T-helper 2 cell treated with Interferon-gamma antibody and Interleukin-4, amounts not matched to agents 5 μg/mL and 100 μg/mL, for 36 hours (primary cell): ENCODE data around the gene RMDN2.

ENCODE experiments used
- DNase-seq: peaks from one replicate; pipeline ENCODE4 v3.0.0; 2021; ENCODE audit warnings: low spot score
- H3K27ac Mint-ChIP-seq: one replicate; pipeline ENCODE4 v1.8.0; 2021; ENCODE audit warnings: mild to moderate bottlenecking, mixed read lengths
- H3K27me3 Mint-ChIP-seq: one replicate; pipeline ENCODE4 v1.8.0; 2021; ENCODE audit warnings: low read depth, mixed read lengths
- H3K36me3 Mint-ChIP-seq: one replicate; pipeline ENCODE4 v1.8.0; 2021; ENCODE audit warnings: low read depth, mixed read lengths
- H3K4me1 Mint-ChIP-seq: one replicate; pipeline ENCODE4 v1.8.0; 2021; ENCODE audit warnings: low read depth, mixed read lengths
- H3K4me3 Mint-ChIP-seq: one replicate; pipeline ENCODE4 v1.8.0; 2022; ENCODE audit warnings: mild to moderate bottlenecking, moderate library complexity, mixed read lengths
- H3K9me3 Mint-ChIP-seq: one replicate; pipeline ENCODE4 v1.8.0; 2021; ENCODE audit warnings: mixed read lengths

Gene RMDN2

DNA sequence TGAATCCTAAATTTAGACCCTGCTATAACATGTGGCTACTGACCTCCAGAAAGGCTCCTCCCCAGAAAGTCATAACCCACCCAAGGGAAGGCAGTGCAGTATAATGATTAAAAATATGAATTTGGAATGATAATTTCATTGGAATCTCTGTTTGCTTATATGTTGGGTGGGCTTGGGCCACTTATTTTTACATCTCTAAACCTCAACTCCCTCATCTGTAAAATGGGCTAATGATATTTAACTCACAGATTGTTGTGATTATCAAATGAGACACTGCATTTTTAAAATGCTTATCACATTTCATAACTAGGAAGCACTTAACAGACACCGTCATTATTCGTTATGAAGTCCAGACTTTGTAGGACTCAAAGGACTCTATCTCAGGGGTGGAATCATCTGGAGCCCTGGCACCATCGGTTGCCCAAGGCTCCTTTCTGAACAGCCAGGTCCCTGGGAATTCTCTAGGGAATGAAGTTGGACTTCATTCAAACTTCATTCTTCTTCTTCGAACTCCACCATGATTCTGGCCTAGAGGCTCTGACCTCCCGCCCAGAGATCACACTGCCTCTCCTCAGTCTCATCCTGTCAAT is 33.1 kb upstream of the RMDN2 start:
- DNase-seq = no peak
- Mint-ChIP-seq H3K27me3 (peaks cover 28% of the 10 kb centered on the region), H3K27ac (peak overlapping the region; percentile 53), H3K36me3 (no peaks in the 10 kb centered on the region), H3K9me3 (no peaks in the 10 kb centered on the region), H3K4me1 (peaks cover 17% of the 10 kb centered on the region), H3K4me3 (peak overlapping the region; percentile 22)

DNA sequence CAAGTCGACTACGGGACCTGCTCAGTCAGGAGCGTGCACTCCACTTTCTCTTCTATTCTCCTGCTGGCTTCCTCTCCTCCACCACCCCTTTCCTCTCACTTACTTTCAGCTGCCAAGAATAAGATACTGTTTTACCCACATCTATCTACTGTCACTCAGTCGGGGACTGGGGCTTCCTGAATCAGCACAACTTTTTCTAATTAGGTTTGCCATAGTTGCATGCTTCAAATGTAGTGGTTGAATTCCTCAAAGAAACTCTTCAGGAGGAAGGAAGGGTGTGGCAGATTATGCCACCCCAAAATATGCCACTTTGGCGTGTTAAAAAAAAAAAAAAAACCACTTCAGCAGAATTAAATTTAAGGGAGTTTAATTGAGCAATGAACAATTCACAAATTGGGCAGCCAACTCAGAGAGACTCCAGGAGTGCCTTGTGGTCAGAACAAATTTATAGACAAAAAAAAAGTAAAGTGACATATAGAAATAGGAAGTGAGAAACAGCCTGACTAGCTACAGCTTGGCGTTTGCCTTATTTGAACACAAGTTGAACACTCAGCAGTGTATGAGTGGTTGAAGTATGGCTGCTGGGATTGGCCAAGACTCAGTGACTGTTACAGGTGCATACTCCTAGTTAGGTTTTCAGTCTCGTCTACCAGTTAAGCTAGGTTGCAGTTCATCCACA is 32.5 kb upstream of the RMDN2 start:
- DNase-seq = no peak
- H3K36me3 Mint-ChIP-seq = no peaks in the 10 kb centered on the region
- H3K27me3 Mint-ChIP-seq = peaks cover 28% of the 10 kb centered on the region
- no peaks in the 10 kb centered on the region for H3K9me3 Mint-ChIP-seq
- peak overlapping the region; percentile 22 for H3K4me3 Mint-ChIP-seq
- H3K4me1 Mint-ChIP-seq = peaks cover 17% of the 10 kb centered on the region
- H3K27ac Mint-ChIP-seq = peak overlapping the region; percentile 53

DNA sequence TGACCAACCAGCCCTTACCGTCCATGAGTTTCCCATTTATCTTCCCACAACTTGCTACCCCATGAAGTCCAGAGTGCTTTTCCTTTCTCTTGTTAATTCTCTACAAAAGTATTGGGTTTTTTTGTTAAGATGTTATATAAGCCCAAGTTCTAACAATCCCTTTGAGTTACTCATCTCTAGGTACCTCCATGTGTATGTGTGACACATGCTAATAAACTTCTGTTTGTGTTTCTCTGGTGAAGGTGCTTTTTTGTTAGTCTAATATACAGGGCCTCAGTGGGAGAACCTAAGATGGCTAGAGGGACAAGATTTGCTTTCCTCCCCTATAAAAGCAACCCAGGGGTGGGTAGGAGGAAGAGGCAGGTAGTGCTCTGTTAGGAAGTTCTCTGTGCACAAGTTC is 31.8 kb upstream of the RMDN2 start:
- Mint-ChIP-seq H3K4me1 (peaks cover 17% of the 10 kb centered on the region), H3K9me3 (no peaks in the 10 kb centered on the region), H3K27me3 (peaks cover 24% of the 10 kb centered on the region), H3K27ac (no peak overlapping the region), H3K36me3 (no peaks in the 10 kb centered on the region), H3K4me3 (no peak overlapping the region)
- no peak for DNase-seq

DNA sequence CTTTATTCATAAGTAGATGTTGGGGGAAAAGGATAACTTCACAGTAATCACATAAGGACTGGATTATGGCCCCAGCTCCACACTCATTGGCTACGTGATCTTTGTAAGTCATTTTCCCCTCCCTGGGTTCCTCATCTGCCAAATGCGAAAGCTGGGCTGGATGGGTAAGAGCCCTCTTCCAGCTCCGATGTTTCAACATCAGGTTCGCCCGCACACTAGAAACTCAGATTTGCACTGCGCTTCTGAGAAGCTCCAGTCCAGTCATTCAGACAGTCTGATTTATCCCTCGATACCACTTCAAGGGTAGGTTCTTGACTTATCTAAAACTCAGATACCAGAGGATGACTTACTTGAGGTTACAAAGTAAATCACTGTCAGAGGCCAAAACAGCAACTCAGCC is 31.0 kb upstream of the RMDN2 start:
- no peaks in the 10 kb centered on the region for H3K9me3 Mint-ChIP-seq
- H3K4me1 Mint-ChIP-seq = peaks cover 17% of the 10 kb centered on the region
- H3K36me3 Mint-ChIP-seq = no peaks in the 10 kb centered on the region
- H3K27me3 Mint-ChIP-seq = peaks cover 21% of the 10 kb centered on the region
- H3K4me3 Mint-ChIP-seq = no peak overlapping the region
- no peak for DNase-seq
- H3K27ac Mint-ChIP-seq = no peak overlapping the region

DNA sequence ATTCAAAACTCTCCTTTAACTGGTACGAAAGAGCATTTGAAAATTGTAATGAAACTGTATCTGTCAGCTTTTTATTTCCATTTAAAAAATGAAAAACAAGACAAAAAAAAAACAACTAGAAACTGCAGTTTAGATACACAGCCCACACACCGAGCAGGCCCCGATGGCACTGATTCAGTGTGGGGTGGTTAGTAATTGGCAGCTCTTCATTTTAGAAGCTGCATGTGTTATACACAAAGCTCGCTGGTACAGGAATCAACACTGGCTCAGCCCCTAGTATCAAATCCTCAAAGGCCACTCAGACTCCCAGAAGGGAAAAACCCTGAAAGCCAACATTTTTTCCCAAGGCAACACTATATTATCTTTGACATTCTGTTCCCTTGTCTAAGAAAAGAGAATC is 30.5 kb upstream of the RMDN2 start:
- peaks cover 16% of the 10 kb centered on the region for H3K27me3 Mint-ChIP-seq
- H3K4me1 Mint-ChIP-seq = peaks cover 17% of the 10 kb centered on the region
- no peak for DNase-seq
- no peaks in the 10 kb centered on the region for H3K36me3 Mint-ChIP-seq
- H3K27ac Mint-ChIP-seq = no peak overlapping the region
- H3K4me3 Mint-ChIP-seq = no peak overlapping the region
- no peaks in the 10 kb centered on the region for H3K9me3 Mint-ChIP-seq

DNA sequence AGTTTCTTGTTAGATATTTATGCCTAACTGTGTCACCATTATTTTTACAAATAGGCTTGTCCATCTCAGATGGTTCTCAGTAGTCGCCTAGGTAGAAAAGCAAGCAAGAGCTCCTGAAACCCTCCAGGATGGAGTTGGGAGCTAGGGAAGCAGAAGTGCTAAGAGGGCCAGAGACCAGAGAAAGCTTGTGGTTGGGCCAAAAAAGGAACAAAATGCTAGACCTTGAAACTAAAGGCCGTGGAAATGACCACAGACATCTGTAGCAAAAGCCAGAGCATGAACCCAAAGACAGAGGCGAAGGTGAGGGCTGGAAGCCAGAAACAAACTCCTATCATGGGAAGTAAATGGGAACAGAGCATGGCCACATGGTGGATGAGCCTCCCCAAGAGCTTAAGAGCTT is 29.9 kb upstream of the RMDN2 start:
- H3K27me3 Mint-ChIP-seq = peaks cover 12% of the 10 kb centered on the region
- no peaks in the 10 kb centered on the region for H3K9me3 Mint-ChIP-seq

DNA sequence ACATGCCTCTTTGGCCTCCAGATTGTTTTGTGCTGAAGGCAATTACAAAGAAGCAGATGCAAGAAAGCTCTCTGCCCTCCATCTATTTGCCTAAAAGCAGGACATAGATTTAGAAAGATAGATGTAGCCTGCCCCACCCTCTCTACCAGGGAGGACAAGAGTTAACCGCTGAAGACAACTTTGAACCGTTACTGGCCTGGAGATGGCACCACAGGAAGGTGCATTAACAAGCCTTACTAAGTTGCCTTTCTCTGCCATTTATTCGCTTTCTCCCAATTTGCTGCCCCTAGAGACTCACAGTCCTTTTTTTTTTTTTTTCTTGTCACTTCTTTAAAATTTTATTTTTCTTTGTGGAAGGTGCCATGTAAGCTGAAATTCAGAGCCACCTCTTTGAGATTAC is 28.8 kb upstream of the RMDN2 start:
- Mint-ChIP-seq H3K36me3 (no peaks in the 10 kb centered on the region), H3K27ac (no peak overlapping the region), H3K4me1 (peaks cover 17% of the 10 kb centered on the region), H3K27me3 (peaks cover 9% of the 10 kb centered on the region), H3K9me3 (no peaks in the 10 kb centered on the region), H3K4me3 (no peak overlapping the region)
- no peak for DNase-seq

More for the DNA sequence above, 29.9 kb upstream of the RMDN2 start:
- H3K4me1 Mint-ChIP-seq = peaks cover 17% of the 10 kb centered on the region
- no peak for DNase-seq
- no peak overlapping the region for H3K27ac Mint-ChIP-seq
- H3K36me3 Mint-ChIP-seq = no peaks in the 10 kb centered on the region
- H3K4me3 Mint-ChIP-seq = no peak overlapping the region

DNA sequence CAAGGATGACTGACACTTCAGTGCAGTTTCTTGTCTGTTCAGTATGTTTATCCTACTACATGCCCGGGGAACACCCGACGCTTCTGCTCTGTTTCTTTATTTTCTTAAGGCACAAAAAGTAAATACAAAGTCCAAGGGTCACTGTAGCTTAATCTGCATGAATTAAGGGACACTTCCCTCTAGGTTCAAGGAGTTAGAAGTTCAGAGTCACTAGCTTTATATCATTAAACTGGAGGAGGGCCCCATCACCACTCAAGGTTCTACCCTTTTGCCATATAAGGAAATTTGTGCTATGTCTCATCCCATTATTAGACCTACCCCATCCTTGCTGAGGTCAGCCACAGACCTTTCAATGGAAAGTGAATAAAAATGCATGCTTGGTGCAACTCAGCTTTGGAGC is 27.6 kb upstream of the RMDN2 start:
- no peak for DNase-seq
- no peak overlapping the region for H3K27ac Mint-ChIP-seq
- no peak overlapping the region for H3K4me3 Mint-ChIP-seq
- H3K27me3 Mint-ChIP-seq = peaks cover 5% of the 10 kb centered on the region
- no peaks in the 10 kb centered on the region for H3K9me3 Mint-ChIP-seq
- H3K36me3 Mint-ChIP-seq = no peaks in the 10 kb centered on the region
- peaks cover 7% of the 10 kb centered on the region for H3K4me1 Mint-ChIP-seq

DNA sequence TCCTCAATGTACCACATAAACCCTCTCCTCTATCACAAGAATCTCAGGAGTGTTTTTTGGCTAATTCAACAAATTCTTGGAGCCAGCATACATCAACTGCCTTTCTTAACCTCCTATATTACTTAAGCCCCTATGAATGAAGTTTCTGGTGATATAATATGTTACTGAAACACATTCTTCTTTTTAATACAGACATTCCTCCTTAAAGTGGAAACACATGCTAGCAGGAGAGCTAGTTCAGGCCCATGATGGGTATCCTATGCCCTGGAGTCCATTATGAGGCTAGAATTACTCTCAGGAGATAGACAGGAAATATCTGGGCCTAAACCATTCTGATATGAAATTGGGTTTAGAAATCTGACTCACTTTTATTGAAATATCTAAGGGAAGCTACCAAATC is 26.6 kb upstream of the RMDN2 start:
- H3K27me3 Mint-ChIP-seq = peaks cover 5% of the 10 kb centered on the region
- no peak overlapping the region for H3K27ac Mint-ChIP-seq
- H3K4me1 Mint-ChIP-seq = no peaks in the 10 kb centered on the region
- H3K4me3 Mint-ChIP-seq = no peak overlapping the region
- no peaks in the 10 kb centered on the region for H3K9me3 Mint-ChIP-seq
- DNase-seq = no peak
- no peaks in the 10 kb centered on the region for H3K36me3 Mint-ChIP-seq

DNA sequence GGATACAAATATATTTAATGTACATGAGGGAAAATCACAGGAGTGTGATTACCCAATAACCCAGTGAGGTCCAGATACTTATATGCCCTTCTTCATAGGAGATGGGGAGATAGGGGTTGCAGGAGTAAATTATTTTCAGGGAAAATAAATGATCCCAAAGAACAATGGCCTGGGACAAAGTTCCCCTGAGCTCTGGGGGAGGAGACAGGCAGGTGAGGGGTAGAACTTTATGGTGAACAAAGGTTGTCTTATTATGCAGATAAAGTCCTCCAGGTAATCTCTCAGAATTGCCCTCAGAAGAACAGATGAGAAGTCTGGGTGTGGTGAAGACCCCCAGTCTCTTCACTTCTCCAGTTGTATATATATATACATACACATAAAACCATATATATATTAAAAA is 22.1 kb upstream of the RMDN2 start:
- no peaks in the 10 kb centered on the region for H3K36me3 Mint-ChIP-seq
- H3K9me3 Mint-ChIP-seq = no peaks in the 10 kb centered on the region
- DNase-seq = no peak
- no peak overlapping the region for H3K4me3 Mint-ChIP-seq
- H3K27me3 Mint-ChIP-seq = peaks cover 12% of the 10 kb centered on the region
- H3K4me1 Mint-ChIP-seq = no peaks in the 10 kb centered on the region
- no peak overlapping the region for H3K27ac Mint-ChIP-seq

DNA sequence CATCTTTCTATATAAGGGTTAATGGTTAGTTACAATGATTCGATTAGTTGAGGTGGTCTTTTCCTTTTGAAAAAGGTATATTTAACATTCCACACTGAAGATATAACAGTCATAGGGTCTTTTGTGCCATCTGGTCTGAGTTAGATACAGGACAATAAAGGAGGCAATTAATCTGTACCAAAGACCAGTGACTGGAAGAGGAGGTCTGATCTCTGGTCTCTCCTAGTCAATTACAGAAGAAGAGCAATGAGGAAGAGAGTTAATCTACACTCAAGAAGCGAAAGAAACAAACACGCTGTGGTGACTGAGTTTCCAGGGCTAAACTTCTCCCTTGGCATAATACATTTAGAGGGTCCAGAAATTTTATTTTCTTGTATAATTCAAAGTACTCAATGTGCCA is 20.7 kb upstream of the RMDN2 start:
- peaks cover 16% of the 10 kb centered on the region for H3K27me3 Mint-ChIP-seq
- no peak overlapping the region for H3K4me3 Mint-ChIP-seq
- no peak overlapping the region for H3K27ac Mint-ChIP-seq
- H3K36me3 Mint-ChIP-seq = no peaks in the 10 kb centered on the region
- H3K9me3 Mint-ChIP-seq = no peaks in the 10 kb centered on the region
- no peak for DNase-seq
- no peaks in the 10 kb centered on the region for H3K4me1 Mint-ChIP-seq

DNA sequence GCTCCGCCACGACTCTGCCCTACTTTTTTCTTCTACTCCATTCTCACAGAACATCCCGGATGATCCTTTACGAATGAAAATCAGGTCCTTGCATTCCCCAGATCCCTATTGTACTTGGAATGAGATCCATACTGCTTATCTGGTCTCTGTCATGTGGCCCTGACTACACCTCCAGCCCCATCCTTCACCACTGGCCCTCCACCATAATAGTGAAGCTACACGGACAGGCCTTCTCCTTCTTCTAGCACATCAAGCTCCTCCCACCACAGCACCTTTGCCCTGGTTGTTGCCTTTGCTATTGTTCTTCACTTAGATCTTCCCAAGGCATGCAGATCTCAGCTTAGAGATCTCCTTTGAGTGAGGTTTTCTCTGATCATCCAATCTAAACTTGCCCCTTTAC is 20.1 kb upstream of the RMDN2 start:
- Mint-ChIP-seq H3K27ac (no peak overlapping the region), H3K36me3 (no peaks in the 10 kb centered on the region), H3K4me1 (no peaks in the 10 kb centered on the region), H3K9me3 (no peaks in the 10 kb centered on the region), H3K4me3 (no peak overlapping the region), H3K27me3 (peaks cover 16% of the 10 kb centered on the region)
- no peak for DNase-seq

DNA sequence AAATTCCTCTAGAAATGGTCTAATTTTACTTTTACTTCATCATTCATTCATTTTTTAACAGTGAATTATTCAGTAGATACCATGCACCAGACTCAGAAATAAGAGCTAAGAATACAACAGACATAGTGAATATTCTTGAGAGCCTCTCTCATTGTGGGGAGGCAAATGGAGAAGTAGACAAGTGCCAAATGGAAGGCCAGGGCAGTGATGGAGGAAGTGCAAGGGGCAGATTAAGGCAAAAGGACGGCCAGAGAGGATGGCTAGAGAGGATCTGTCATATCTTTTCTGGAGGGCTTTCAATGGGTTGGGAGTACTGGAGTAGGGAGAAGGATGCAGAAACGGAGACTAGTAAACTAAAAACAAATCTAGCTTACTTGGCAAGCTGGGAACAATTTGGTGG is 19.0 kb upstream of the RMDN2 start:
- Mint-ChIP-seq H3K9me3 (no peaks in the 10 kb centered on the region), H3K36me3 (no peaks in the 10 kb centered on the region), H3K27ac (no peak overlapping the region), H3K4me3 (no peak overlapping the region), H3K27me3 (peaks cover 16% of the 10 kb centered on the region), H3K4me1 (no peaks in the 10 kb centered on the region)
- no peak for DNase-seq

DNA sequence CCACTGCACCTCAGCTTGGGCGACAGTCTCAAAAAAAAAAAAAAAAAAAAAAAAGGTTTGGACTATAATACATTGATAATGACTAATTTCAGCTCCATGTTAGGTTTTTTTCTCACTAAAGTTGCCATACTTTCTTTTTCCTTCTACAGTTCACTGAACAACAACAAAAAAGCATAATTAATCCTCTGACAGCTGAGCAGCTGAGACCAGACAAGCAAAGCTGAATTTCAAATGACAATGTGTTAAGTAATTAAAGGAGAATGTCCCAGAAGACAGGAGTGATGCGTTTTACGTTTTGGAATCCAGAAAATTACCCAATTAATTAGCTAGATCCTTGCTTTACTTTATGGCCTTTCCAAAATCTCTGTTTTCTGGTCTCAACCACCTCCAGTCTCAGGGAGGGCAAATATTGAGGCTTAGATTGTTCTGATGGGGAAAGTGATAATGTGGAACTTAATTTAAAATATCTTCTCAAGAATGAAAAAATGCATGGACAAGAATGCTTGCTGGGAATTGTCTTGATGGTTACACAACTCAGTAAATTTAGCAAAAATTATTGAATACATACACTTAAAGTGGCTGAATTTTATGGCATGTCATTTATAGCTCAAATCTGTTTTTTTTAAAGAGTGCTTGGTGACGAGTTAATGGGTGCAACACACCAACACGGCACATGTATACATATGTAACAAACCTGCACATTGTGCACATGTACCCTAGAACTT is 17.4 kb upstream of the RMDN2 start:
- Mint-ChIP-seq H3K4me1 (no peaks in the 10 kb centered on the region), H3K27me3 (peaks cover 18% of the 10 kb centered on the region), H3K36me3 (no peaks in the 10 kb centered on the region), H3K27ac (no peak overlapping the region), H3K4me3 (no peak overlapping the region), H3K9me3 (no peaks in the 10 kb centered on the region)
- no peak for DNase-seq
